Stimulated activated CD8-positive, alpha-beta memory T cell treated with anti-CD3 and anti-CD28 coated beads, Interleukin-4, amount 100 ng/mL, for 4 hours (primary cell): Measurements from ENCODE around the gene PMEPA1.
A peak's percentile ranks its signal among the peaks of the same experiment; 100 is the strongest.
"Not testable (repeated sequence)": the region's sequence is repeated elsewhere in the genome, so short reads cannot be mapped to it uniquely, and the experiment has no call there.

Experiments used
- DNase-seq, 2 donors: peaks; one replicate each; pipeline ENCODE4 v3.0.0-alpha.2; 2020; ENCODE audit warnings: low read depth in 2 of 2, low spot score in 1 of 2

The PMEPA1 gene

GRCh38 chr20:57652606-57653545, 56.9 kb downstream of the PMEPA1 start:
- no peak for DNase-seq

- DNase-seq, result no peak
These were observed 57.8 kb downstream of the PMEPA1 start for GRCh38 chr20:57651881-57652605.

- DNase-seq, result no peak
These were observed 58.9 kb downstream of the PMEPA1 start for GRCh38 chr20:57650756-57651483.

GRCh38 chr20:57650266-57650665, 59.5 kb downstream of the PMEPA1 start:
- DNase-seq, result no peak

GRCh38 chr20:57649617-57650015, 60.2 kb downstream of the PMEPA1 start:
- DNase-seq, result no peak

GRCh38 chr20:57648878-57649616, 60.8 kb downstream of the PMEPA1 start:
- DNase-seq, result no peak

GRCh38 chr20:57647933-57648785, 61.7 kb downstream of the PMEPA1 start:
- DNase-seq, result no peak

- DNase-seq, result no peak
These were observed 62.5 kb downstream of the PMEPA1 start for GRCh38 chr20:57647006-57647932.

GRCh38 chr20:57638895-57639236, 70.9 kb downstream of the PMEPA1 start:
- no peak for DNase-seq

GRCh38 chr20:57638173-57638894, 71.5 kb downstream of the PMEPA1 start:
- DNase-seq, result no peak

GRCh38 chr20:57633945-57634491, 75.8 kb downstream of the PMEPA1 start:
- no peak for DNase-seq

GRCh38 chr20:57632286-57632685, 77.5 kb downstream of the PMEPA1 start:
- DNase-seq, result no peak

- DNase-seq, result no peak
These were observed 79.8 kb downstream of the PMEPA1 start for GRCh38 chr20:57630061-57630460.

- DNase-seq, result not testable (repeated sequence)
These were observed 80.3 kb downstream of the PMEPA1 start for GRCh38 chr20:57629491-57629901.

- not testable (repeated sequence) for DNase-seq
These were observed 80.9 kb downstream of the PMEPA1 start for GRCh38 chr20:57628962-57629308.

- peak in 1 of 2 donors; percentile 37 for DNase-seq
These were observed 81.5 kb downstream of the PMEPA1 start for GRCh38 chr20:57628047-57628961.

GRCh38 chr20:57627339-57627738, 82.5 kb downstream of the PMEPA1 start:
- DNase-seq, result no peak
